ENCODE measurements around the gene C6orf136.

DNA sequence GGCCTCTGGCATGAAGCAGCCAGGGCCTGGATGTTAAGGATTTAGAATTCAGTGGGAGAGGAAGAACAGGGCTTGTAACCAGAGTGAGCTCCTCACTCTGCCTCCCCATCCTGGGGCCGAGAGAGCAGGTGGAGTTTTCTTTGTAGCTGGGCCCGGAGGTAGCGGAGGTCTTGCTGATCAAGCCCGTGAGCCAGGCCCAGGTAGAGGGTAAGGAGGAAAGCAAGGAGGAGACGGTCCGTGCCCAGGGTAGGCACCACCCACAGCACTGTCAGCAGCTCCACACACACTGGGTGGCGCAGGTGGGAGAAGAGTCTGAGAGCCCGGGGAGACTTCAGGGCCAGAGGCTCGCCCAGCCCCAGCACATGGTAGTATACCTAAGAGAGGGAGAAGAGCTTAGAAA lies 41.6 kb downstream of the C6orf136 start:
- TF ChIP-seq ZBTB33 (IDR thresholded peaks at IDR 0.05): no peak
- TF ChIP-seq CTCF (IDR thresholded peaks at IDR 0.05; ENCODE audit: low read depth, low read length, missing input control): no peak
- no peak for TF ChIP-seq RAD21 (IDR thresholded peaks at IDR 0.05)
- TF ChIP-seq NR2F2 (IDR thresholded peaks at IDR 0.05): no peak
- no peak for TF ChIP-seq FOXA1 (IDR thresholded peaks at IDR 0.05)
- TF ChIP-seq, protein P1, sequence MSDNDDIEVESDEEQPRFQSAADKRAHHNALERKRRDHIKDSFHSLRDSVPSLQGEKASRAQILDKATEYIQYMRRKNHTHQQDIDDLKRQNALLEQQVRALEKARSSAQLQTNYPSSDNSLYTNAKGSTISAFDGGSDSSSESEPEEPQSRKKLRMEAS (IDR thresholded peaks at IDR 0.05): no peak
- TF ChIP-seq YY1 (IDR thresholded peaks at IDR 0.05): no peak
- TF ChIP-seq TAF1 (conservative IDR thresholded peaks at IDR 0.05): no peak
- TF ChIP-seq, protein P2, sequence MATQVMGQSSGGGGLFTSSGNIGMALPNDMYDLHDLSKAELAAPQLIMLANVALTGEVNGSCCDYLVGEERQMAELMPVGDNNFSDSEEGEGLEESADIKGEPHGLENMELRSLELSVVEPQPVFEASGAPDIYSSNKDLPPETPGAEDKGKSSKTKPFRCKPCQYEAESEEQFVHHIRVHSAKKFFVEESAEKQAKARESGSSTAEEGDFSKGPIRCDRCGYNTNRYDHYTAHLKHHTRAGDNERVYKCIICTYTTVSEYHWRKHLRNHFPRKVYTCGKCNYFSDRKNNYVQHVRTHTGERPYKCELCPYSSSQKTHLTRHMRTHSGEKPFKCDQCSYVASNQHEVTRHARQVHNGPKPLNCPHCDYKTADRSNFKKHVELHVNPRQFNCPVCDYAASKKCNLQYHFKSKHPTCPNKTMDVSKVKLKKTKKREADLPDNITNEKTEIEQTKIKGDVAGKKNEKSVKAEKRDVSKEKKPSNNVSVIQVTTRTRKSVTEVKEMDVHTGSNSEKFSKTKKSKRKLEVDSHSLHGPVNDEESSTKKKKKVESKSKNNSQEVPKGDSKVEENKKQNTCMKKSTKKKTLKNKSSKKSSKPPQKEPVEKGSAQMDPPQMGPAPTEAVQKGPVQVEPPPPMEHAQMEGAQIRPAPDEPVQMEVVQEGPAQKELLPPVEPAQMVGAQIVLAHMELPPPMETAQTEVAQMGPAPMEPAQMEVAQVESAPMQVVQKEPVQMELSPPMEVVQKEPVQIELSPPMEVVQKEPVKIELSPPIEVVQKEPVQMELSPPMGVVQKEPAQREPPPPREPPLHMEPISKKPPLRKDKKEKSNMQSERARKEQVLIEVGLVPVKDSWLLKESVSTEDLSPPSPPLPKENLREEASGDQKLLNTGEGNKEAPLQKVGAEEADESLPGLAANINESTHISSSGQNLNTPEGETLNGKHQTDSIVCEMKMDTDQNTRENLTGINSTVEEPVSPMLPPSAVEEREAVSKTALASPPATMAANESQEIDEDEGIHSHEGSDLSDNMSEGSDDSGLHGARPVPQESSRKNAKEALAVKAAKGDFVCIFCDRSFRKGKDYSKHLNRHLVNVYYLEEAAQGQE (IDR thresholded peaks at IDR 0.05): no peak
- no peak for TF ChIP-seq SP1 (IDR thresholded peaks at IDR 0.05)
- TF ChIP-seq EGR1 (IDR thresholded peaks at IDR 0.05; ENCODE audit: low read depth in 2 of 2): no peak
